GM12878 (cell line): ENCODE data around the gene PLEKHA7. TPM values are rescaled to one million over a fixed set of nuclear protein-coding genes. Genes with fewer than 3 reads are reported as not detected.

Source experiments
- ATAC-seq: fragments of 200-7000 bp; cut with Tn5 transposase; 3 replicates; pipeline ENCODE4 v1.9.1; 2020; ENCODE audit warnings: mild to moderate bottlenecking, moderate library complexity
- BruUV-seq: library from RNA; stranded (reverse); fragments of 400-500 nt; replicated peaks from 2 replicates; lab custom pipeline; 2021; lab: Mats Ljungman, UMichigan
- CTCF ChIA-PET: fragments of 300-600 bp; sonication (Branson Sonifier 250); formaldehyde crosslinking; extraction: SDS; loops from one replicate; lab custom pipeline; 2021; ENCODE audit warnings: inconsistent platforms; lab: Yijun Ruan, JAX
- POLR2A ChIA-PET: fragments of 350-600 bp; formaldehyde crosslinking; extraction: SDS; loops from one replicate; lab custom pipeline; 2021; ENCODE audit warnings: inconsistent platforms; lab: Charles Lee
- RAD21 ChIA-PET: fragments of 300-600 bp; sonication (Branson Sonifier 250); formaldehyde crosslinking; loops from one replicate; lab custom pipeline; 2023; ENCODE audit warnings: antibody characterized with exemption; ENCODE audit not compliant: unreplicated experiment; lab: Charles Lee
- SMC1A ChIA-PET: fragments of 300-600 bp; sonication (Branson Sonifier 250); formaldehyde crosslinking; loops from one replicate; lab custom pipeline; 2023; ENCODE audit not compliant: unreplicated experiment, uncharacterized antibody; lab: Charles Lee
- DNase-seq: peaks from one replicate; pipeline ENCODE4 v3.0.0-alpha.2; 2011; ENCODE audit warnings: low read depth, low spot score
- FAIRE-seq: peaks from 3 replicates; lab custom pipeline; 2011; peaks lifted over from hg19 to GRCh38; lab: Jason Lieb, UNC
- H2AFZ ChIP-seq: 2 replicates; pipeline ENCODE4 v1.6.0; 2011; ENCODE audit warnings: low read depth, low read length, control low read depth; ENCODE audit not compliant: control insufficient read depth
- H3K27ac ChIP-seq: 2 replicates; pipeline ENCODE4 v1.5.1; 2011; ENCODE audit warnings: control low read depth; ENCODE audit not compliant: control insufficient read depth, insufficient read depth
- H3K27me3 ChIP-seq, 2 experiments: replicated peaks in 1 of 2; 2 replicates each; pipeline versions ENCODE4 v1.6.0 to v1.6.1; 2011; ENCODE audit warnings: low read length in 1 of 2; ENCODE audit not compliant: control insufficient read depth in 2 of 2, insufficient read depth in 2 of 2
- H3K36me3 ChIP-seq, 2 experiments: 2 replicates each; pipeline ENCODE4 v1.5.1; 2011; ENCODE audit warnings: low read length in 1 of 2; ENCODE audit not compliant: control insufficient read depth in 2 of 2, insufficient read depth in 2 of 2
- H3K4me1 ChIP-seq: 2 replicates; pipeline ENCODE4 v1.6.1; 2011; ENCODE audit warnings: mild to moderate bottlenecking, low read length, moderate library complexity, mixed read lengths; ENCODE audit not compliant: control insufficient read depth, insufficient read depth
- H3K4me2 ChIP-seq: 2 replicates; pipeline ENCODE4 v1.6.0; 2011; ENCODE audit warnings: control low read depth; ENCODE audit not compliant: control insufficient read depth, insufficient read depth
- H3K4me3 ChIP-seq: fragments of 200-600 bp; sonication (generic); 2 replicates; pipeline ENCODE4 v1.5.1; 2016
- H3K79me2 ChIP-seq: 2 replicates; pipeline ENCODE4 v1.6.0; 2011; ENCODE audit warnings: low read length; ENCODE audit not compliant: control insufficient read depth, insufficient read depth
- H3K9ac ChIP-seq: 2 replicates; pipeline ENCODE4 v1.8.0; 2011; ENCODE audit warnings: low read length, control low read depth, mixed read lengths; ENCODE audit not compliant: control insufficient read depth, insufficient read depth
- H3K9me3 ChIP-seq: replicated peaks from 3 replicates; pipeline ENCODE4 v1.5.1; 2011; ENCODE audit warnings: mild to moderate bottlenecking, low read length; ENCODE audit not compliant: control insufficient read depth, insufficient read depth
- H4K20me1 ChIP-seq: 2 replicates; pipeline ENCODE4 v1.6.0; 2011; ENCODE audit not compliant: control insufficient read depth, insufficient read depth
- BRCA1 ChIP-seq: IDR thresholded peaks from 2 replicates; pipeline ENCODE4 v1.6.1; 2011; ENCODE audit warnings: low read depth, low read length, improper control_type of control experiment
- E2F8 ChIP-seq: fragments of 450-650 bp; IDR thresholded peaks from 2 replicates; pipeline ENCODE4 v1.6.1; 2018; ENCODE audit warnings: mild to moderate bottlenecking, low read depth, moderate library complexity; ENCODE audit not compliant: partially characterized antibody
- EED ChIP-seq: sonication (generic); IDR thresholded peaks from 2 replicates; pipeline ENCODE4 v1.6.1; 2016; ENCODE audit warnings: antibody characterized with exemption, low read depth
- JUND ChIP-seq: IDR thresholded peaks from 2 replicates; pipeline ENCODE4 v1.6.1; 2012; ENCODE audit warnings: low read depth, mild to moderate bottlenecking, low read length, improper control_type of control experiment, moderate library complexity
- MYC ChIP-seq: IDR thresholded peaks from 2 replicates; pipeline ENCODE4 v1.6.1; 2011; ENCODE audit warnings: mild to moderate bottlenecking, low read length, moderate library complexity, inconsistent platforms; ENCODE audit not compliant: insufficient read depth, insufficient replicate concordance, insufficient read length, severe bottlenecking
- NR2C2 ChIP-seq: IDR thresholded peaks from 2 replicates; pipeline ENCODE4 v1.6.1; 2011; ENCODE audit warnings: borderline replicate concordance, low read depth; ENCODE audit not compliant: control insufficient read depth, insufficient read length
- RELA ChIP-seq: fragments of 450-650 bp; IDR thresholded peaks from 2 replicates; pipeline ENCODE4 v1.8.0; 2014; ENCODE audit warnings: borderline replicate concordance; ENCODE audit not compliant: partially characterized antibody
- USF2 ChIP-seq: IDR thresholded peaks from 2 replicates; pipeline ENCODE4 v1.6.1; 2011; ENCODE audit warnings: low read depth, low read length, improper control_type of control experiment, borderline replicate concordance
- ZNF207 ChIP-seq: fragments of 450-650 bp; IDR thresholded peaks from 2 replicates; pipeline ENCODE4 v1.6.1; 2014; ENCODE audit warnings: antibody characterized with exemption, mild to moderate bottlenecking, borderline replicate concordance
- WGBS: methylation state at CpG from one replicate; pipeline ENCODE4 v1.1.6; 2016; ENCODE audit warnings: low lambda C conversion rate; ENCODE audit not compliant: insufficient replicate concordance, insufficient coverage; ENCODE audit errors: missing lambda C conversion rate; 5-methylcytosine and 5-hydroxymethylcytosine counted together
- in situ Hi-C: fragments of 300-500 bp; cut with MboI; formaldehyde crosslinking; loops from 9 replicates; pipeline ENCODE4 v1.14.3; 2018; ENCODE audit warnings: mixed read lengths
- intact Hi-C: fragments of 100-400 bp; cut with micrococcal nuclease; formaldehyde crosslinking; loops from one replicate; pipeline ENCODE4 v1.14.2; 2022; ENCODE audit not compliant: unreplicated experiment
- polyA plus RNA-seq, 11 experiments: library from polyadenylated mRNA; depleted of rRNA in 4 of 11; unstranded in 6 of 11; stranded (reverse) in 5 of 11; fragments of >200 nt; fragmentation: Nextera tagmentation in 4 of 11; fragmentation: Illumina TruSeq in 1 of 11; extraction: Ambion mirVana in 4 of 11; extraction: Trizol in 1 of 11; gene quantifications; 1 replicate in 1 of 11; 2 replicates in 10 of 11; pipeline versions ENCODE4 v1.2.1 to v1.2.3, GENCODE V29; 2011 to 2016; ENCODE audit warnings: inconsistent platforms in 2 of 11, missing spikeins in 2 of 11, low read depth in 1 of 11
- total RNA-seq, 4 experiments: library from RNA; depleted of rRNA in 3 of 4; stranded (reverse); fragments of >200 nt in 3 of 4; fragmentation: Illumina TruSeq in 1 of 4; extraction: Trizol in 1 of 4; gene quantifications; 2 replicates each; pipeline versions ENCODE4 v1.2.1 to v1.2.3, GENCODE V29; 2013 to 2021

The PLEKHA7 gene
- total and polyA plus RNA-seq, 10 of the 15 experiments (the other 5 are each of a cell fraction or from before 2014, with no cell fraction given): 0.45 to 5.3 (median 2.1) TPM

DNA sequence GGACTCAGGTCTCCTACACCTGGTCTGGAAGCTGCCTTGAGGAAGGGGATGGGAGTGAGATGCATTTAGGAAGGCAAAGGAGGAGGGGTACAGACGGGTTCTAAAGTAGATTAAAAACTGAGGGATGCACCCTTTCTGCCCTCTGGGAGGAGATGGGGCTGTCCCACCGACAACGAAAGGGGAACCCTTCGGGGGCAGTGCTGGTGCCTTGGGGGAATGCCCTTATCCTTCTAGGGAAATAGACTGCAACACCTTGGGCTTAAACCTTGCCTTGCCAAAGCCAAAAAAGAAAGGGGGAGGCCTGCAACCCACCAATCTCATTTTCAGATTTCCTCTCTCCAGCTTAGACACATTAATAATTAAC, 89.8 kb downstream of the PLEKHA7 start (continued):
- TF ChIP-seq JUND: no peak

DNA sequence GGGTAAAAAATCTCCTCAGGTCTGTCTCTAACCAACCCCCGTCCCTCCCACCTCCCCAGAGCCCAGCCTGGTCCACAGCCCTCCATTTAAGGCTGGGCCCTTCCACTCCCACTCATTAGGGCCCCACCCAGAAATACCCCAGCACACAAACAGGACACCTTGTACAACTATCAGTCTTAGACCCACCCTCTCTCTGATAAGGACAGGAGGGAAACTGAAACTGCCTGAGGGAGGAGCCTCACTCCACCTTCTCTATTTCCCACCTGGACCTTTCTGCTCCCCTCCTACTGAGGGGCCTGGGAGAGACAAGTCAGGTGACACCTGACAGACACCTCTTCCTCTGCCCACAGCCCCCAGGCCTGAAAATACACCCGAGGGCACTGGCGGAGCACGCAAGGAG, 90.2 kb downstream of the PLEKHA7 start:
- in situ Hi-C loops (no loop called here), intact Hi-C loops (loop anchor here (10.0 kb wide), 1 partner anchor 139 kb away; no protein-coding TSS in a partner anchor)
- FAIRE-seq (no peak), ATAC-seq (peak; percentile 54), DNase-seq (no peak)
- Histone ChIP-seq H3K9me3 (no peaks in the 10 kb centered on the region), H4K20me1 (no peaks in the 10 kb centered on the region), H3K9ac (no peak overlapping the region), H3K4me3 (no peak overlapping the region), H3K4me2 (peak overlapping the region; percentile 95), H3K36me3 (no peaks in the 10 kb centered on the region), H3K27ac (no peak overlapping the region), H3K79me2 (no peaks in the 10 kb centered on the region), H3K4me1 (peaks cover 22% of the 10 kb centered on the region), H2AFZ (no peak overlapping the region; the same call in 1 of the 2 replicates), H3K27me3 (peaks cover 12 to 13% of the 10 kb centered on the region in 2 experiments)
- no TSS peak for BruUV-seq
- ChIA-PET RAD21 (no interaction called here), CTCF (interaction anchor here (1.0 kb wide), 1 partner anchor 9 kb away, joined by 4 read pairs; no protein-coding TSS in a partner anchor), POLR2A (no interaction called here), SMC1A (interaction anchor here (1.2 to 8.4 kb wide), 3 partner anchors 13 to 104 kb away, joined by 4 to 82 read pairs (median 58); no protein-coding TSS in a partner anchor)
- 0 out of 2 replicates have a peak, but pooled peaks have one; percentile 24 for TF ChIP-seq EED
- TF ChIP-seq MYC: no peak
- 24% methylated on average over 4 of the region's 4 CpGs for WGBS

GRCh38 chr11:16921668-16922067, 92.5 kb downstream of the PLEKHA7 start:
- Histone ChIP-seq H2AFZ (no peak overlapping the region), H3K4me2 (no peak overlapping the region), H3K4me1 (peaks cover 22% of the 10 kb centered on the region), H3K79me2 (no peaks in the 10 kb centered on the region), H3K4me3 (no peak overlapping the region), H3K27ac (no peak overlapping the region), H3K27me3 (peaks cover 12 to 13% of the 10 kb centered on the region in 2 experiments), H3K9ac (no peak overlapping the region), H3K9me3 (no peaks in the 10 kb centered on the region), H4K20me1 (no peaks in the 10 kb centered on the region), H3K36me3 (no peaks in the 10 kb centered on the region)
- DNase-seq: no peak
- intact Hi-C loops: loop anchor here (10.0 kb wide), 1 partner anchor 137 kb away; no protein-coding TSS in a partner anchor
- in situ Hi-C loops: no loop called here
- no peak for ATAC-seq
- BruUV-seq: no TSS peak
- SMC1A ChIA-PET: interaction anchor here (0.6 to 8.4 kb wide), 9 partner anchors 9 to 364 kb away, joined by 3 to 82 read pairs (median 5); no protein-coding TSS in a partner anchor
- POLR2A ChIA-PET: interaction anchor here (1.0 to 2.3 kb wide), 4 partner anchors 13 to 20 kb away, joined by 3 to 10 read pairs (median 4); no protein-coding TSS in a partner anchor
- RAD21 ChIA-PET: interaction anchor here (0.6 to 4.0 kb wide), 8 partner anchors 11 to 141 kb away, joined by 3 to 30 read pairs (median 4); no protein-coding TSS in a partner anchor
- CTCF ChIA-PET: interaction anchor here (1.0 to 4.5 kb wide), 17 partner anchors 9 to 141 kb away, joined by 3 to 22 read pairs (median 5); no protein-coding TSS in a partner anchor
- FAIRE-seq: no peak
- WGBS: 78% methylated on average over 4 of the region's 4 CpGs
- TF ChIP-seq BRCA1 (no peak), E2F8 (no peak), RELA (no peak), ZNF207 (no peak), NR2C2 (no peak), USF2 (no peak)
